Activated CD8-positive, alpha-beta memory T cell treated with anti-CD3 and anti-CD28 coated beads, Interleukin-2, amount 50 U/mL, for 1 hour (primary cell): ENCODE data around the gene METTL1.
"Not testable (repeated sequence)": the region's sequence is repeated elsewhere in the genome, so short reads cannot be mapped to it uniquely, and the experiment has no call there.

Experiments
- DNase-seq: peaks from one replicate; pipeline ENCODE4 v3.0.0-alpha.2; 2020; ENCODE audit errors: extremely low read depth

The METTL1 gene

GRCh38 chr12:57771873-57772428 is at the start of gene METTL1:
Gene METTL1, minus strand, starts transcription at chr12:57772105. Its CDS starts 22 bp downstream, at chr12:57772083.
- peak; percentile 67 for DNase-seq

GRCh38 chr12:57821015-57821414 is 49.1 kb upstream of the METTL1 start:
- DNase-seq: not testable (repeated sequence)

GRCh38 chr12:57820119-57820518 is 48.2 kb upstream of the METTL1 start:
- not testable (repeated sequence) for DNase-seq

GRCh38 chr12:57817990-57818331 is 46.1 kb upstream of the METTL1 start:
- not testable (repeated sequence) for DNase-seq

DNA sequence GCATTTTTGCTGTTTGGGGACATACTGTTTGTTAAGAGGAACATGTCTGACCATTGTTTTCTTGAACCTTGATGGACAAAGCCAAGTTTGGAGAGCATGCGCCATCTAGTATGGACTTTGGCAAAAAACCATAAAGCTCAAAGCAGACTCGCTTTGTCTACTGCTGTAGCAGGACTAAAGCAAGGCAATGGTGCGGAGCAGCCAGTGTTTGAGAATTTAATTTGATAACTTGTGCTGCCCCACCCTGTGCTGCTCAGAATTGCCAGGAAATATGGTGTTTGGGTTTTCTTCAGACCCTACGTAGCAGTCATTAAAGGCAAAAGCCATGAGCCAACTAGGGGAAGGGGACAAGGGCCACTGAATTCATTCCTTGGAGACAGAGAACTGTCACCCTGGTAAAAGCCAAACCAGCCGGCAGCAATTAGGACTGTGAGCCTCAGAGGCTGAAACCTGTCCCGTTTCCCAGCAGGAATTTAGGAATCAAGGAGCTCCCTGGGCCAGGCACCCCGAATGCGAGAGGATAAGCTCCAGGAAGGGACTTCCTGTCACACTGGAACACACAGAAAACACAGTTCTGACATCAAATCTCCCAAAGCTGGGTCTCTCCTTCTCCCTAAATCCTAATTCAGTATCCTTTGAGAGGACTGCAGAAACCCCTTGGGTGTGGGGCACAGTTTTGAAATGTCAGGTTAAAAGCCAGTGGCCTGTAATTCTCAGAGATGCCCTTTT is 45.5 kb upstream of the METTL1 start:
- DNase-seq: no peak

DNA sequence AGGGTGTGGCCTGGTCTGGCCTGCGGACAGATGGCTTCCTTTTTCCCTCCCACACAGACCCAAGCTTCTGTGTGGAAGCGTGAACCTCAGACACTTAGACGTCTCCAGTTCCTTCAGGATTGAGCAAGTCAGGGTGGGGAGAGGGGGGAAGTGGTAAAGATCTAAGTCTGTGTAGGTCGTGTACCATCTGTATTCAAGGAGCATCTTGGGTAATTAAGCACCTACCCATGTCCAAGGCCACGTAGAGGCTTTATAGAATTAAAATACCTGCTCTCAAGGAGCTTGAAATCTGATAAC is 44.9 kb upstream of the METTL1 start:
- DNase-seq: no peak

DNA sequence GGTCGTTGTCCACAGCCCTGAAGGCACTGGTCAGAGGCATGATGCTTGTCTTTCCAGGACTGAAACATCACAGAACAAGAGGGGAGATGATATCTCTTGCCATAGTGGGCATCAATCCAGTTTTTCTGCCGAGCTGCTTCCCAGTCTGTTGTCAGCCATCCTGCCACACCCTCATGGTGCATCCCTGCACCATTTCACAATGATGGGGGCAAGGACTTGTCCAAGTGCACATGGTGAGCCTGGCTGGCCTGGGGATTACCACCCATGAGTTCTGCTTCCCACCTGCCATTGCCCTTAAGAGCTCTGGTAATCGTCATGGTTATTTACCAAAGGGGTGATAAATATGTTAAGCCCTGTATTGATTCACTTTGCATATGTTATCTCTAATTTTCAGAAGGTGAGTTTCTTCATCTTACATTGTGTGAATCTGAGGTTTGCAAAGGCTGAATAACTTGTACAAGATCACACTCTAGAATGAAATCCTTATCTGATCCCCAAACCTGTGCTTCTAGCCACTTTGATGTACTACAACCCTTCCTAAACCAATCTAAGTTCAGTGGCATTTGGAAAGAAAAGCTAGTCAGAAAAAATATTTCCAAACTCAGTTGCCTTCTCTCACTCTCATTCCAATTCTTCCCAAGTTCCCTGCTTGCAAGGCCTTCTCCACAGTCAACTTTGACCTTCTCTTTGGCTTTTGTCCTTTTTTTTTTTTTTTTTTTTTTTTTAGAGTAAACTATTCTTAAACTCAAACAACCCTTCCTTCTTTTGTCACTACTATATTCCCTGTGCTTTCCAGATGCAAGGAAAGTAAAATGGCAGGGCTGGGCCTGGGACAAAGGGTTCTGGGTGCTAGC is 44.3 kb upstream of the METTL1 start:
- DNase-seq: no peak

- DNase-seq: no peak
Observed at GRCh38 chr12:57815177-57816000, 43.5 kb upstream of the METTL1 start.

DNA sequence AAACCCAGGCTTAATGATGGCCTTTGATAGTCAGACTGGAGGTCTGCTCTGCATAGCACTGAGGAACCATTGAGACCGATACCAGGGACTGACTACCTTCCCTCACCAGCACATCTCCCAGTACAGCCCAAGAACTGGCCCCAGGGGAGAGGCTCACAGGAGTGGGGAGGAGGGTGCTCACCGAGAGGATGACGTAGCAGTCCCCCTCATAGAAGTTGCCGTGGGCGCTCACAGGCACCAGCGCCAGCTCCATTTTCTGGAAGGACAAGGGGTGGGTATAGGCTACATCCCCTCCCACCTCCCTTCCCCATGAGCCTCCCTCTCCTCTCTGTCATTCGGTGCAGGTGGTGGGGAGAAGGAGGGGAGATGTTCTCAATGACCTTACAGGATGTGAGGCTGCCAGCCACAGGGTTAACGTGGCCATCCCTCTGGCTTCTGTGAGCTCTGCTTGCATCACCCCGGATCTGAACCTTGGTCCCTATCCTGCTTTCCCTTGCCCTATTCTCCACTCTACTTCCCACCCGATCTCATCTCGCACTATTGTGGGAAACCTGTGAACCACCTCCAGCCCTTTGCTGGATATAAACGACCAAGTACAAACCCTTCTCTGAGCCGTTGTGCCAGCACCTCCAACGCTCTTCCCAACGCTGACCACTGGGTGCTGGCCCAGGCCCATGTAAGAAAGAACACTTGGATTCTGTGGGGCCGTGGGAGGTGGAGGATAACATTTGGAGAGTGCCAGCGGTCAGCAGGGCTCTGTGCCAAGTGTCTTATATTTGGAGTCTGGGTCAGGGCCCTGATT is 42.3 kb upstream of the METTL1 start:
- DNase-seq: no peak

GRCh38 chr12:57813111-57813970 is 41.4 kb upstream of the METTL1 start:
- no peak for DNase-seq

DNA sequence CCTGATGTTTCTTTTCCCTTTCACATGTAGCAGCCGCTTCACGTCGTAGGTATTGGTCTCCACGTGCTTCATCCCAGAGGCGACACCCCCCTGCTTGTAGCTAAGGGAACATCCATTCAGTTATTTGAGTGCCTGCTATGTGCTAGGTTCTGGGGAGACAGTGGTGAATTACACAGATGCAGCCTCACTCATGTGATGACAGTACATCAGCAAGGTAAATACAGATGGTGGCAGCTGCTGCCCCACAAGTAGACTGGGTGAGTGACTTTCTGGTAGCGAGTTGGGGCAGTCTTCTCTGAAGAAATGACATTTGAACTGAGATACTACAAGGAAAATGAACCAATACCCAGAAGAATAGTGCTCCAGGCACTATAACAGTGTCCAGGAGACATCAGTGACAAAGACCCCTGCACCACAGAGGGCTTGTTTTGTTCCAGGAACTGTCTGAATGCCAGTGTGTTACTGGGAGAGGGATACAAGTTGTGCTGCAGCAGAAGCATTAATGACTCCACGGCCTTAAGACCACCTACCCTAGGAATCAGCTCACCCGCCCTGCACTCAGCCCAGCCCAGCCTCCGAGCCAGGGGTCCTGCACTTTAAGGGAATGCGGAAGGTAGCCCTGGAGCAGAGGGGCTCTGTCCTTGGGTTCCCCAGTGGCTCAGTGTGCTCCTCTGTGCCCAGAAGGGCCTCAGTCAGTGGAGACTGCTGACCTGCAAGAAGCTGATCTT is 39.3 kb upstream of the METTL1 start:
- no peak for DNase-seq

- DNase-seq: no peak
Observed at GRCh38 chr12:57810450-57810849, 38.5 kb upstream of the METTL1 start.

DNA sequence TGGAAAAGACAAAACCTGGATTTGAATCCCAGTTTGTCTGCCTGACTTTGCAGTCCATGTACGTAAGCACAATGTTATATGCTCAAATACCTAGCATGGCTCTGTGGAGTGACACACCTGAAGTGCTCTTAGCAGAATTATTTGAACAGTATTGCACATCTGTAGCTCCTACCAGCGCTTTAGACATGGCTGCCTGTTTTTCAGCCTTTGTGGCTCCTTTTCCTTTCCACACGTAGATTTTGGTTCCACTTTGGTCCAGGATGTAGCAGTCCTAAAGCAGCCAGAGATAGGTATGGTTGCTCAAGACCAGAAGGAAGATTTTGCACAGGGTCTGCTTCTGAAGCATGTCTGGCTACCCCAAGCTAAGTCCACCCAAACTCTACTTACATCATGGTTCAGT is 37.5 kb upstream of the METTL1 start:
- no peak for DNase-seq

GRCh38 chr12:57808351-57808750 is 36.4 kb upstream of the METTL1 start:
- no peak for DNase-seq

DNA sequence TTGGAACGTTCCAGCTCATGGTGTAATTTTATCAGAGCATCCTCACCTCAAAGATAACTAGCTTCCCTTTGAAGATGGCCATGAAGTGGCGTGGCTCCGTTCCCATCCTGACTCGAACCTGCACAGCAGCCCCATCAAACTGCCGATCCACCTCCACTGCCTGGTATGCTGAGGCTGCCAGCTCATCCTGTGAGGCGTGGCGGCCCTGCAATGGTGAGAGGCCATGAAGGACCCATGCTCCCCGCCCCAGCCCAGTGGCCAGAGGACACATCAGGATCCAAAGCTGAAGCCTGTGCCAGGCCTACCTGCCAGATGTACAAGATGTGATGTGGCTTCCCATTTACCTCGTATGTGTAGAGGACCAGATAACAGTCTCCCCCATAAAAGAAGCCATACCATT is 35.4 kb upstream of the METTL1 start:
- DNase-seq: no peak

- DNase-seq: no peak
Observed at GRCh38 chr12:57806677-57807076, 34.8 kb upstream of the METTL1 start.

DNA sequence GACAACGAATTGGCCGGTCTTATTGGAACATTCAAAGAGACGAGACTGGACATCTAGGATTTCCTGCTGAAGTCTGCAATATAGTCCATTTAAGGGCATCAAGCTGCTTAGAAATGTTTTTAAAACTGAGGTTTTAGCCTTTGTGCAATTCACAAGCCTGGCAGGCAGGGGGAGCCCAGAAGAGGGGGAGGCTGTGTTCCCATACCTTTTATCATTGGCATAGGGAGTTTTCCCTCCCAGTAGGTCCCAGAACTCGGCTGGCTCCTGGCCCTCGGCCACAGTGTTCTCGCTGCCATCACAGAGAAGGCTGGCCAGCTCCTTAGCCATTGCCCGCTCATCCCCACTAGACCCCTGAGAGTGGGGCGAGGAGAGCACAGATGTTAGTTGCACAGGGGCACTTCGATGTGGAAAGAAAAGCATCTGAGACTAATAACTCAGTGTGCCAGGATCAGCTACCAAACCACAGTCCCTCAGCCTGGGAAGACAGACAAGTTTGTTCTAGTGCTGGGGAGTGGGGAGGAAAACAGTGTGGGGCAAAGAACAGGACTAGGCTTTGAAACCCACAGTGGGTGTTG is 31.5 kb upstream of the METTL1 start:
- no peak for DNase-seq

- DNase-seq: no peak
Observed at GRCh38 chr12:57802607-57803006, 30.7 kb upstream of the METTL1 start.

DNA sequence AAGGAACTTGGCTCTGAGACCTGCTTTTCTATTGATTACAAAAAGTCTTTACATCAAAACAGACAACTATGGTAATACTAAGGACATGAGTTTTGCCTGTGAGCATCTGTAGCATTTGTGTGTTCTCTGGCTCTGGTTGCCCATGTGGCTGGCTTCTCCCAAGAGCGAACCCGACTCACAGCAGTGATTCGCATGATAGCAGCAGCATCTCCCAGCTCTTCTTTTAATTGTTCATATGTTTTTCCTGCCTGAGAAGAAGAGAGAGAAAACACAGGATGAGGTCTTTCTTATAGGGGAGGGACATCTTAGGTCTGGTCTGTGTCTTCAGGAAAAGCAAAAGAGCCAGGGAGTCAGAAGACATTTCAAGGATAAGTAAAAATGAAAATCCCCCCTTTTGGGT is 29.1 kb upstream of the METTL1 start:
- DNase-seq: no peak
